DND-41 (cell line): ENCODE measurements around the gene FBXW8.

Source experiments
- ATAC-seq: fragments of 200-7000 bp; cut with Tn5 transposase; 3 replicates; pipeline ENCODE4 v1.9.1; 2021; ENCODE audit warnings: low read depth; ENCODE audit not compliant: insufficient read depth
- DNase-seq: peaks from one replicate; pipeline ENCODE4 v3.0.0-alpha.2; 2020
- H2AFZ ChIP-seq: 2 replicates; pipeline ENCODE4 v1.6.0; 2012; ENCODE audit warnings: low read depth, low read length
- H3K27ac ChIP-seq: 2 replicates; pipeline ENCODE4 v1.5.1; 2012; ENCODE audit warnings: low read length, inconsistent platforms
- H3K27me3 ChIP-seq: fragments of 200-600 bp; sonication (generic); 2 replicates; pipeline ENCODE4 v1.6.0; 2012; ENCODE audit warnings: low read length, mild to moderate bottlenecking, inconsistent platforms; ENCODE audit not compliant: insufficient read depth, poor library complexity
- H3K36me3 ChIP-seq: 2 replicates; pipeline ENCODE4 v1.5.1; 2012; ENCODE audit warnings: low read length, inconsistent platforms; ENCODE audit not compliant: insufficient read depth
- H3K4me1 ChIP-seq: 2 replicates; pipeline ENCODE4 v1.5.1; 2012; ENCODE audit warnings: mild to moderate bottlenecking, low read length; ENCODE audit not compliant: insufficient read depth
- H3K4me2 ChIP-seq: 2 replicates; pipeline ENCODE4 v1.6.0; 2012; ENCODE audit warnings: mild to moderate bottlenecking, moderate library complexity, low read length, inconsistent platforms; ENCODE audit not compliant: insufficient read depth
- H3K4me3 ChIP-seq, 2 experiments: fragments of 200-600 bp in 1 of 2; shearing (Covaris generic) in 1 of 2; 2 replicates each; pipeline ENCODE4 v1.5.1; 2012 to 2016; ENCODE audit warnings: inconsistent platforms in 2 of 2, low read length in 2 of 2, mild to moderate bottlenecking in 2 of 2, low read depth in 1 of 2, moderate library complexity in 1 of 2
- H3K79me2 ChIP-seq: 2 replicates; pipeline ENCODE4 v1.6.0; 2012; ENCODE audit warnings: low read length, inconsistent platforms; ENCODE audit not compliant: insufficient read depth
- H3K9ac ChIP-seq: 2 replicates; pipeline ENCODE4 v1.6.0; 2012; ENCODE audit warnings: low read depth, mild to moderate bottlenecking, inconsistent platforms, low read length, moderate library complexity
- H3K9me3 ChIP-seq: 2 replicates; pipeline ENCODE4 v1.5.1; 2012; ENCODE audit warnings: low read length, moderate library complexity, mild to moderate bottlenecking, inconsistent platforms; ENCODE audit not compliant: insufficient read depth, severe bottlenecking
- H4K20me1 ChIP-seq: 2 replicates; pipeline ENCODE4 v1.6.0; 2012; ENCODE audit warnings: low read length; ENCODE audit not compliant: insufficient read depth
- EZH2 ChIP-seq: IDR thresholded peaks from 3 replicates; pipeline ENCODE4 v1.6.1; 2012; ENCODE audit warnings: borderline replicate concordance, low read depth, mild to moderate bottlenecking, moderate library complexity, low read length, inconsistent platforms; ENCODE audit not compliant: severe bottlenecking
- TF ChIP-seq, protein P1 (sequence below): IDR thresholded peaks from 2 replicates; pipeline ENCODE4 v1.5.1; 2012; ENCODE audit warnings: borderline replicate concordance, low read length, moderate library complexity, mild to moderate bottlenecking; ENCODE audit not compliant: poor library complexity, severe bottlenecking; ENCODE audit errors: extremely low read depth

The FBXW8 gene

DNA sequence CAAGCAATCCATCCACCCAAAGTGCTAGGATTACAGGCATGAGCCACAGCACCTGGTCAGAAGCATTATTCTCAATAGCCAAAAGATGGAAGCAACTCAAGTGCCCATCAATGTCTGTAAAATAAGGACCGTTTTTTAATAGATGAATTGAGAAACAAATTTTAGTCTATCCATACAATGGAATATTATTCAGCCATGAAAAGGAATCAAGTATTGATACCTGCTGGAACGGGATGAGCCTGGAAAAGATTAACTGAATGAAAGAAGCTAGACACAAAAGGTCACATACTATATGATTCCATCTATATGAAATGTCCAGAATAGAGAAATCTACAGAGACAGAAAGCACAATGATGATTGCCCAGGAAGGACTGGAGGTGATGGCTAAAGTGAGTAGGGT, 9.1 kb upstream of the FBXW8 start:
- H3K4me3 ChIP-seq, result no peak overlapping the region
- no peak overlapping the region for H2AFZ ChIP-seq
- no peaks in the 10 kb centered on the region for H3K4me1 ChIP-seq
- H3K9me3 ChIP-seq, result no peaks in the 10 kb centered on the region
- no peaks in the 10 kb centered on the region for H3K27me3 ChIP-seq
- no peak overlapping the region for H3K27ac ChIP-seq
- H3K4me2 ChIP-seq, result no peak overlapping the region
- no peak overlapping the region for H3K9ac ChIP-seq
- TF ChIP-seq, protein P1, sequence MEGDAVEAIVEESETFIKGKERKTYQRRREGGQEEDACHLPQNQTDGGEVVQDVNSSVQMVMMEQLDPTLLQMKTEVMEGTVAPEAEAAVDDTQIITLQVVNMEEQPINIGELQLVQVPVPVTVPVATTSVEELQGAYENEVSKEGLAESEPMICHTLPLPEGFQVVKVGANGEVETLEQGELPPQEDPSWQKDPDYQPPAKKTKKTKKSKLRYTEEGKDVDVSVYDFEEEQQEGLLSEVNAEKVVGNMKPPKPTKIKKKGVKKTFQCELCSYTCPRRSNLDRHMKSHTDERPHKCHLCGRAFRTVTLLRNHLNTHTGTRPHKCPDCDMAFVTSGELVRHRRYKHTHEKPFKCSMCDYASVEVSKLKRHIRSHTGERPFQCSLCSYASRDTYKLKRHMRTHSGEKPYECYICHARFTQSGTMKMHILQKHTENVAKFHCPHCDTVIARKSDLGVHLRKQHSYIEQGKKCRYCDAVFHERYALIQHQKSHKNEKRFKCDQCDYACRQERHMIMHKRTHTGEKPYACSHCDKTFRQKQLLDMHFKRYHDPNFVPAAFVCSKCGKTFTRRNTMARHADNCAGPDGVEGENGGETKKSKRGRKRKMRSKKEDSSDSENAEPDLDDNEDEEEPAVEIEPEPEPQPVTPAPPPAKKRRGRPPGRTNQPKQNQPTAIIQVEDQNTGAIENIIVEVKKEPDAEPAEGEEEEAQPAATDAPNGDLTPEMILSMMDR, result no peak
- no peak for TF ChIP-seq EZH2
- DNase-seq, result no peak
- no peaks in the 10 kb centered on the region for H3K79me2 ChIP-seq
- ATAC-seq, result no peak
- H4K20me1 ChIP-seq, result no peaks in the 10 kb centered on the region
- H3K36me3 ChIP-seq, result no peaks in the 10 kb centered on the region

GRCh38 chr12:116903818-116904217, 6.9 kb upstream of the FBXW8 start:
- TF ChIP-seq, protein P1, result no peak
- TF ChIP-seq EZH2, result no peak
- H4K20me1 ChIP-seq, result no peaks in the 10 kb centered on the region
- no peaks in the 10 kb centered on the region for H3K4me1 ChIP-seq
- no peak overlapping the region for H2AFZ ChIP-seq
- H3K36me3 ChIP-seq, result no peaks in the 10 kb centered on the region
- H3K27ac ChIP-seq, result no peak overlapping the region
- H3K27me3 ChIP-seq, result peaks cover 2% of the 10 kb centered on the region
- H3K9me3 ChIP-seq, result no peaks in the 10 kb centered on the region
- no peak overlapping the region for H3K4me3 ChIP-seq
- no peak overlapping the region for H3K9ac ChIP-seq
- DNase-seq, result no peak
- ATAC-seq, result no peak
- no peak overlapping the region for H3K4me2 ChIP-seq
- no peaks in the 10 kb centered on the region for H3K79me2 ChIP-seq

DNA sequence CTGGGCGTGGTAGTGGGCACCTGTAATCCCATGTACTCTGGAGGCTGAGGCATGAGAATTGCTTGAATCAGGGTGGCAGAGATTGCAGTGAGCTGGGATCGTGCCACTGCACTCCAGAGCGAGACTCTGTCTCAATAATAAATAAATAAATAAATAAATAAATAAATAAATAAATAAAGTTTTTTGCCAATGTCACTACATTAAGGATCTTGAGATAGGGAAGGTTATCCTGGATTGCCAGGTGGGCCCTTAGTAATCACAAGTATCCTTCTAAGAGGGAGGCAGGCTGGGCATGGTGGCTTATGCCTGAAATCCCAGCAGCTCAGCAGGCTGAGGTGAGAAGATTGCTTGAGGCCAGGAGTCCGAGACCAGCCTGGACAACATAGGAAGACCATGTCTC, 4.5 kb upstream of the FBXW8 start:
- H3K9me3 ChIP-seq, result no peaks in the 10 kb centered on the region
- H2AFZ ChIP-seq, result no peak overlapping the region
- TF ChIP-seq, protein P1, result no peak
- no peak for TF ChIP-seq EZH2
- H3K9ac ChIP-seq, result no peak overlapping the region
- peaks cover 7% of the 10 kb centered on the region for H3K79me2 ChIP-seq
- ATAC-seq (no peak), DNase-seq (no peak)
- no peak overlapping the region for H3K27ac ChIP-seq
- H4K20me1 ChIP-seq, result no peaks in the 10 kb centered on the region
- no peak overlapping the region for H3K4me3 ChIP-seq
- peaks cover 2% of the 10 kb centered on the region for H3K27me3 ChIP-seq
- H3K36me3 ChIP-seq, result no peaks in the 10 kb centered on the region
- H3K4me2 ChIP-seq, result no peak overlapping the region
- H3K4me1 ChIP-seq, result peaks cover 7% of the 10 kb centered on the region

GRCh38 chr12:116910280-116910644, 488 bp upstream of the FBXW8 start:
- H4K20me1 ChIP-seq, result peaks cover 10% of the 10 kb centered on the region; the same call in 1 of the 2 replicates
- peaks cover 30% of the 10 kb centered on the region for H3K79me2 ChIP-seq
- H3K27me3 ChIP-seq, result peaks cover 2% of the 10 kb centered on the region
- peak overlapping the region; percentile 78 for H2AFZ ChIP-seq
- peak overlapping the region; percentile 36 to 69; a peak in 3 of 4 replicates for H3K4me3 ChIP-seq
- H3K9ac ChIP-seq, result peak overlapping the region; percentile 81
- ATAC-seq (no peak), DNase-seq (no peak)
- H3K9me3 ChIP-seq, result no peaks in the 10 kb centered on the region
- H3K4me2 ChIP-seq, result peak overlapping the region; percentile 88
- H3K4me1 ChIP-seq, result peaks cover 24% of the 10 kb centered on the region
- TF ChIP-seq EZH2, result no peak
- TF ChIP-seq, protein P1, result no peak
- H3K36me3 ChIP-seq, result peaks cover 8% of the 10 kb centered on the region; the same call in 1 of the 2 replicates
- peak overlapping the region; percentile 5; the same call in 1 of the 2 replicates for H3K27ac ChIP-seq
